NCI-H1105 treated with DMSO at 0.1 percent for 48 hours (cell line): ENCODE measurements around the gene CACNB3.
"Not testable (repeated sequence)": the region's sequence is repeated elsewhere in the genome, so short reads cannot be mapped to it uniquely, and the experiment has no call there.

Experiments used
- DNase-seq: peaks from one replicate; lab custom pipeline; 2025; lab: John Stamatoyannopoulos, UW

Gene CACNB3

DNA sequence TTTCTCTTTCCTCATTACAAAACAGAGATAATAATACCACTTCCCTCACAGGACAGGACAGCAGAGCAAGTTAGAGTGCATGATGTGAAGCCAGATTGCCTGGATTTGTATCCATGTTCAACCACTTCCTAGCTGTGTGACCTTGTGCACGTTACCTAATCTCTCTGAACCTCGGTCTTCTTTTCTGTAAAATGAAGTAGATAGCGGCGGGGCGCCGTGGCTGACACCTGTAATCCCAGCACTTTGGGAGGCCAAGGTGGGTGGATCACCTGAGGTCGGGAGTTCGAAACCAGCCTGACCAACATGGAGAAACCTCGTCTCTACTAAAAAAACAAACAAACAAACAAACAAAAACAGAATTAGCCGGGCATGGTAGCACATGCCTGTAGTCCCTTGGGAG is 36.6 kb downstream of the CACNB3 start:
- DNase-seq: not testable (repeated sequence)

- DNase-seq: no peak
Observed at GRCh38 chr12:48856379-48856778, 38.1 kb downstream of the CACNB3 start.

DNA sequence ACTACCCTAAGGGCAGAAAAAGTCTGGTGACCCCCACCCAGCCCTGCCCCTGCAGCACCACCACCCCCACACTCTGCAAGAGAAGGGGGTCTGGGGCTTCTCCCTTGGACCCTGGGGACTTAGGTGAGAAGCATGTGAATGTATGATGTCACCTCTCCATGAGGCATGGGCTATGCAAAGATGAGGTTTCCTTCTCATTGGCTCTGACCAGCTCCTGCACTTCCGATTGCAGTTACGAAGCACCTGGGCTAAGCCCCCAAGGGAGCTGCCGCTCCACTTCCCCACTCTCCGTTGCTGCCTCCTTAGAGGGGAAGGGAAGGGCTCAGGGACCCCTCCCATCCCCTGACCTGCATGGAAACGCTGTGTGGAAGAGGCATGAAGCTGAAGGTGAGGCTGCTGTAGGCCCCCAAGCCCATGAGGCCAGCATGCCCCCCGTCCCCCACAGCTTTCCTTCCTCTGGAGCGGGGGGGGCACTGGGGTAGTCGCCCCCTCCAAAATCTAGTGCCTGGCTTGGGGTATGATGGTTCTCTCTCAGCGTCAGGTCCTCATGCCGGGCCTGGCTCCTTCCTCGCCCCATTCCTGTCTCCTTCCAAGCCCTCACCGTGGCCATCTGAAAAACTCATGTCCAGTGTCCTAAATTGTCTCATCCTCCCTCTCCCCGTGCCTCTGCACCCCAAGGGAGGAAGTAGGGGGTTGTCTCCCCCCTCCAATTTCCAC is 39.1 kb downstream of the CACNB3 start:
- DNase-seq: no peak

DNA sequence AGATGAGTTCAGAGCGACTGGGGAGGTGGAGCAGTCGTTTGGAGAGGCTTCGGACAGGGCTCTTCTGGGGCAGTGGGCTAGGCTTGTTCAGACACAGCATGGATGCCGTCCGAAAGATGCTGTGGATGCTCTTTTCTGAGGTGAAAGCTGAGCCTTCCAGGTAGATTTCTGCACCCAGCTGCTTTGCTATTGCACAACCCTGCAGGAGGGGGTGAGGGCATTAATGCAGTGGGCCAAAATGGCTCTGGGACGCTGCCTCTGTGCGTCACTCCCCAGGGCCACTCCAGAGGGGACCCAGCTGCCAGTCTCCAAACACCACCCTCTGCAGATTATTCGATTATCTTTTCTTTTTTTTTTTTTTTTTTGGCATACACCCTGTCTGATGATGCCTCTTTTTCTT is 39.7 kb downstream of the CACNB3 start:
- DNase-seq: no peak

DNA sequence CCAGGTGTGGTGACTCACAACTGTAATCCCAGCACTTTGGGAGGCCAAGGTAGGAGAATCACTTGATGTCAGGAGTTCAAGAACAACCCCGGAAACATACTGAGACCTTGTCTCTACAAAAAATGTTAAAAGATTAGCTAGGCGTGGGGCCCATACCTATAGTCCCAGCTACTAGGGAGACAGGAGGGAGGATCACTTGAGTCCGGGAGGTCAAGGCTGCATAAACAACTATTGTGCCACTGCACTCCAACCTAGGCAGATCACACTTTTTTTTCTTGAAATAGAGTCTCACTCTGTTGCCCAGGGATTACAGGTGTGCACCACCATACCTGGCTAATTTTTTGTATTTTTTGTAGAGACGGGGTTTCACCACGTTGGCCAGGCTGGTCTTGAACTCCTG is 41.3 kb downstream of the CACNB3 start:
- DNase-seq: no peak

DNA sequence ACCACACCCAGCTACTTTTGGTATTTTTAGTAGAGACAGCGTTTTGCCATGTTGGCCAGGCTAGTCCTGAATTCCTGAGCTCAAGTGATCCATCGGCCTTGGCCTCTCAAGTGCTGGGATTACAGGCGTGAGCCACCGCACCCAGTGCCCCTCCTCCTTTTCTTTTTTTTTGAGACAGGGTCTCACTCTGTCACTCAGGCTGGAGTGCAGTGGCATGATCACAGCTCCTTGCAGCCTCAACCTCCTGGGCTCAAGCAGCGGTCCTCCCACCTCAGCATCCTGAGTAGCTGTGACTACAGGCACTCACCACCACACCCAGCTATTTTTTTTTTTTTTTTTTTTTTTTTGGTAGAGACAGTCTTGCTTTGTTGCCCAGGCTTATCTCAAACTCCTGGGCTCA is 41.9 kb downstream of the CACNB3 start:
- not testable (repeated sequence) for DNase-seq

- DNase-seq: no peak
Observed at GRCh38 chr12:48861111-48861510, 42.8 kb downstream of the CACNB3 start.

GRCh38 chr12:48862760-48863159 is 44.5 kb downstream of the CACNB3 start:
- DNase-seq: no peak

DNA sequence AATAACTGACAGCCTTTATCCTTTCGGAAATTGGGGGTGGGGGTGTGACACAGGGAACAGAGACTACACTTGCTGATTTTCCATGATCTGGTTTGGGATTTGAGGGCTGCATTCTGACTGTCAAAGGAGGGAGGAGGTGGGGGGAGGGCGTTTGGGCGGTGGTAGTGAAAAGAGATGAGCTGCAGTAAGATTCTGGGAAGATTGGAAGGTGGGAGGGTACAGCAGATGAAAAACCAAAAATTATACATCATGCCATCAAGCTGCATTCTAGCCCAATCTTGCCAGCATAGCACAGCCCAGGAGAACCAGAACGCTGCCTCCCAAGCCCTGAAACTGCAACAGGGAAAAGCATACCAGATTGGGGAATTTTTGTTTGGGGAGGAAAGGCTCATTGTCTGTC is 45.0 kb downstream of the CACNB3 start:
- DNase-seq: no peak

DNA sequence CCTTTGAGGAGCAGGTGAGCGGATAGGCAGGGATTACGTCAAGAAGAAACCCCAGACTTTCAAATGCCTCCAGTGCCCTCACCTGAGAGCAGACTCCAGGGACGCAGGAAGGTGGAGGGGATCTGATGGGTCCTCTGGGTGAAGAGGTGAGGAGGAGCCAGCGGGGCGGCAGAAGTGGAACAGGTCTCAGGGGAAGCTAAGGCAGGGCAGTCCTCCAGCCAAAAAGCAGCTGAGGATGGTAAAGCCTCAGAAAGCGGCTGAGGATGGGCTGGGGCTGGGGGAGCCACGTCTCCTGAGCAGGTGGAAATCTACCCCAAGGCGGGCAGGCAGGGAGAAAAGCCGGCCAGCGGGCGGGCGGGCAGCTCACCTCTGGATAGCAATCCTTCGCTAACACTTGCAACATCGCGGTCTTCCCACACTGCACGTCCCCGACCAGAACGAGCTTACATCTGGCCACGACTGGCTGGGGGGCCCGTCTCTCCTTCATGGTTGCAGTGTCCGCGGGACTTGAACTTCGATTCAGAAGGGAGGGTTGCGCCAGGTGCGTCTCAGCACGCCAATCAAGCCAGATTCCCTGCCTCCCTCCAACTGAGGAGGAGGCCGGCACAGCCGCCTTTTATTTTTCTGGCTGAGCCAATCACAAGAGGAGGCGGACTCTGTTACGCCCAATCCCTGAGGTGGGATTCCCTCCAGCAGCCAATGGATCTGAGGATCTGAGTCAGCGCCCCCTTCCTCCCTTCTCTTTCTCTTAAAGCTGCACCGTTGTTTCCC is 47.2 kb downstream of the CACNB3 start, which contains the start of gene RND1:
Gene RND1, minus strand, starts transcription at position 590 of the 771 bp plus-strand sequence. Its CDS starts 103 bp downstream, at position 487.
- peak; percentile 84 for DNase-seq

DNA sequence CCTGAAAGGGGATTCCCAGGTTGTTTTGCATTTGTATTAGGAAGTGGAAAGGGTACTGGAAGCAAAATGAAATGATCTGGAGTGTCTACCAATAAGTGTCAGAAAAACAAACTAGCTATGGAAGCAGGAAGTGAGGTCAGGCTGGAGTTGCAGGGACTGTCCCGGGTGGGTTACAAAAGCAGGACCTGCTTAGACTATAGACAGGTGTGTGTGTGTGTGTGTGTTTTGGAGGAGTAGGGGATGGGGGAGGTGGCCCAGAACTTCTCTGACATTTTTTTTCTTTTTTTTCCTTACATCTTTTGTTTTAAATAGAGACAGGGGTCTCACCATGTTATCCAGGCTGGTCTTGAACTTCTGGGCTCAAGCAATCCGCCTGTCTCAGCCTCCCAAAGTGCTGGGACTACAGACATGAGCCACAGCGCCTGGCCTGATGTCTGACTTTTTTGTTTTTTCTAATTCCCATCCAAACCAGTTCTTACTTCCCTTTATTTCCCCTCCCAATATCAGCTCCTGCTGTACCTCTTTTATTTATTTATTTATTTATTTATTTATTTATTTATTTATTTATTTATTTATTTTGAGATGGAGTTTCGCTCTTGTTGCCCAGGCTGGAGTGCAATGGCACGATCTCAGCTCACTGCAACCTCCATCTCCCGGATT is 47.9 kb downstream of the CACNB3 start:
- DNase-seq: no peak

GRCh38 chr12:48868451-48868850 is 50.2 kb downstream of the CACNB3 start:
- DNase-seq: no peak

DNA sequence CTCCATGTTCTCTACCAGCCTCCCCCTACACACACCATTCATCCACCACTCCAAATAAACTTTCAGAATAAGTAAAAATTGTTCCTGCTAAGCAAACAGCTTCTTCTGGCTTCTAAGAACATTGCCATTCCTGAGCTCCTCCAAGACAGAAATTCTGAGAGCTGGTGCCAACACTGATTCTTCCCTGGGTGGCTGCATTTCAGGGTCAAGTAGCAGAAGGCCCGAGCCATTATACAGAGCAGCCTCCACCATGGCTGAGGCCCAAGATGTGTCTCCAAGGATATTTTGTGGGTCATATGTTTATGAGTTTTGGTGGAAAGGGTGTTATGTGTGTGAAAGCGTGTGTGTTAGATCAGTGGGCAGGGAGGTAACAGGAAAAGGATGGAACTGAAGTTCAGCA is 50.9 kb downstream of the CACNB3 start:
- DNase-seq: no peak

DNA sequence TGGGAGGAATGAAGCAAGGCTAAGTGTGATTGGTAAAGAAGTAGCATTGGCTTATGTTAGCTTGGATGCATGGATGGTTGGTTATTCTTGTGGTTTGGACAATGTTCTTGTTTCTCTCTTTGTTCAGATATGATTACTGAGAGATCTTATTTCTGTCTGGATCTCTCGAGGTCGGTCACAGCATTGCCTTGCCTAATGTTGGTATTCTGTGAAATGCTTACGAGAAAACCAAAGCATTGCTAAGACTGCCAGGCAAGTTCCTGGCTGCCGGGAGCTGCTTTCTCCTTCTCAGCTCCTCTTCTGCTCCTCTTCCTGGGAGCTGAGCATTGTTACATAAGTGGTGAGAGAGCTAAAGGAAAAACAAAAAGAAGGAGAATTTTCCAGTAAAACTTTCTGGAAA is 54.8 kb downstream of the CACNB3 start:
- DNase-seq: no peak

DNA sequence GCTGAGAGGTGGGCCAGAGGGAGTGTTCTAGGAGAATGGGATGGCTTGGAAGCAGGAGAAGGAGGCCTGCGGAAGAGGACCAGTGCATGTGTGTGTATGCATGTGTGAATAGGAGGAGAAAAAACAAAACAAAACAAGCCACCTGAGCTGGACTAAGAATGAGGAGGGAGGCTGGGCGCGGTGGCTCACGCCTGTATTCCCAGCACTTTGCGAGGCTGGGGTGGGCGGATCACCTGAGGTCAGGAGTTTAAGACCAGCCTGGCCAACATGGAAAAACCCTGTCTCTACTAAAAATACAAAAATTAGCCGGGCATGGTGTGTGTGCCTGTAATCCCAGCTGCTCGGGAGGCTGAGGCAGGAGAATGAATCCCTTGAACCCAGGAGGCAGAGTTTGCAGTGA is 55.2 kb downstream of the CACNB3 start:
- DNase-seq: not testable (repeated sequence)

- no peak for DNase-seq
Observed at GRCh38 chr12:48875944-48876515, 57.7 kb downstream of the CACNB3 start.
